Ascending aorta (tissue), 2 donors: Measurements from ENCODE around the gene PREX1. TPM values are rescaled to one million over a fixed set of nuclear protein-coding genes. Genes with fewer than 3 reads are reported as not detected.

Experiments
- DNase-seq, 2 donors: peaks; one replicate each; pipeline ENCODE4 v3.0.0-alpha.2; 2019; ENCODE audit warnings: low spot score in 2 of 2
- H3K27ac ChIP-seq, 2 donors: fragments of 200-600 bp; sonication (generic); one replicate each; pipeline ENCODE4 v1.5.1; 2016 to 2017; ENCODE audit warnings: mild to moderate bottlenecking in 1 of 2
- H3K27me3 ChIP-seq: fragments of 200-600 bp; sonication (generic); one replicate; pipeline ENCODE4 v1.5.1; 2017
- H3K36me3 ChIP-seq, 2 donors: fragments of 200-600 bp; sonication (generic); one replicate each; pipeline ENCODE4 v1.5.1; 2016
- H3K4me1 ChIP-seq, 2 donors: fragments of 200-600 bp; sonication (generic); one replicate each; pipeline ENCODE4 v1.5.1; 2016 to 2017; ENCODE audit warnings: mild to moderate bottlenecking in 1 of 2
- H3K4me3 ChIP-seq, 2 donors: fragments of 200-600 bp; sonication (generic); one replicate each; pipeline ENCODE4 v1.5.1; 2016 to 2017; ENCODE audit warnings: mild to moderate bottlenecking in 1 of 2
- H3K9me3 ChIP-seq, 2 donors: fragments of 200-600 bp; sonication (generic); one replicate each; pipeline ENCODE4 v1.5.1; 2016
- CTCF ChIP-seq, 3 experiments: fragments of 200-600 bp in 2 of 3; fragments of 450-650 bp in 1 of 3; sonication (generic) in 2 of 3; IDR thresholded peaks; one replicate each; pipeline ENCODE4 v1.5.1; 2016 to 2019; ENCODE audit warnings: antibody characterized with exemption in 3 of 3, mild to moderate bottlenecking in 1 of 3, moderate library complexity in 1 of 3
- intact Hi-C: fragments of 100-400 bp; cut with DNase I; formaldehyde crosslinking; loops from one replicate; pipeline ENCODE4 v1.15.1; 2023
- total RNA-seq: library from RNA; depleted of rRNA; stranded (reverse); fragments of >200 nt; gene quantifications from one replicate; pipeline ENCODE4 v1.1.0, GENCODE V29; 2016

PREX1 gene
- total RNA-seq, 1 donor from 2014 or later, result 75.4 TPM

DNA sequence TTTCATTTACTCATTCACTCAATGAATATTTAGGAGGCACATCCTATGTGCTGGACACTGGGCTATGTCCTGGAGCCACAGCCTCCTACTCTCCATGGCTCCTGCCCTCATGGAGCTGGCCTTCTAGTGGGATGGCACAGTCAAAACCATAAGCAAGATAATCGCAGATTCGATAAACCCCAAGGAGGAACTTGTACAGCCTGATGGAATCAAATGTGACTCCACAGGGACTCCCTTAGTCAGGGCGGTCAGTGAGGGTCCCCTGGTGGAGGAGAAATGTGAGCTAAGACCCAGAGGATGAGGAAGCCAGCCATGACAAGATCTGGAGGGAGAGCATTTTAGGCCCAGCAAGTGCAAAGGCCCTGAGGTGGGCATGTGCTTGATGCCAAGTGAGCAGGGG lies 211.9 kb downstream of the PREX1 start:
- no peaks in the 10 kb centered on the region for H3K36me3 ChIP-seq
- TF ChIP-seq CTCF (IDR thresholded peaks at IDR 0.05), result no peak
- H3K27ac ChIP-seq, result no peak overlapping the region
- peaks cover 5 to 9% of the 10 kb centered on the region in 2 donors for H3K4me1 ChIP-seq
- H3K4me3 ChIP-seq, result no peak overlapping the region
- no peaks in the 10 kb centered on the region for H3K27me3 ChIP-seq
- H3K9me3 ChIP-seq, result no peaks in the 10 kb centered on the region
- intact Hi-C loops, result no loop called here
- DNase-seq, result no peak

DNA sequence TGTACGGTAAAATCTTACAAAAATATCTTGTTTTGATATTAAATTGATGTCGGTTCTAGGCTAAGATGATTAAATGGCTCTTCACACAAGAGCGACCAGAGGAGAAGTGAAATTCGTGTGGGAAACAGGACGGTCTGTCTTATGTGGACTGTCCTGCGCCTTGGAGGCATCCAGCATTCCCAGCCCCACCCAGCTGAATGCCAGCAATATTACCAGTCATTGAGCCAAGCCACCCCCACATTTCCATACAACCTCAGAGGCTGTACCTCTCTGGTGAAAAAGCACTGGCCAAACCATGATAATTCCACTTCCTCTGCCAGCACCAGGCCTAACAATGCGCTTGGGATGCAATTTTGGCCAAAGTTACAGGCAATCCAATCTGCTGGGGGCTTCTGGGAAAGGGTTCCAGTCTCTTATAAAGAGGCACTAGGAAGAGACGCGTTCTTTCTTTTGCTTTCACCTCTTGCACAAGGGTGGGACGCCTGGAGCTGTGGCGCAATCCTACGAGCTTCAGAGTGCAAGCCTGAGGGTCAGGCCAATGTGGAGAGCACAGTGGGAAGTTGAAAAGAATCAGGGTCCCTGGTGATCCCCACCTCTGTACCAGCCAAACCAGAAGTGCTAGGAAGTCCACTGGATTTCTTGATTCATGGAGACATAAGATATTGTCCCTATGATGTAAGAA lies 213.1 kb downstream of the PREX1 start:
- intact Hi-C loops, result no loop called here
- H3K4me3 ChIP-seq, result no peak overlapping the region
- H3K27me3 ChIP-seq, result no peaks in the 10 kb centered on the region
- DNase-seq, result peak in 1 of 2 donors; percentile 41
- no peaks in the 10 kb centered on the region for H3K9me3 ChIP-seq
- H3K36me3 ChIP-seq, result no peaks in the 10 kb centered on the region
- TF ChIP-seq CTCF (IDR thresholded peaks at IDR 0.05), result no peak
- no peaks in the 10 kb centered on the region for H3K4me1 ChIP-seq
- no peak overlapping the region for H3K27ac ChIP-seq

- Histone ChIP-seq H3K27me3 (no peaks in the 10 kb centered on the region), H3K9me3 (no peaks in the 10 kb centered on the region), H3K27ac (no peak overlapping the region), H3K4me1 (no peaks in the 10 kb centered on the region), H3K36me3 (no peaks in the 10 kb centered on the region), H3K4me3 (no peak overlapping the region)
- intact Hi-C loops, result no loop called here
- no peak for TF ChIP-seq CTCF (IDR thresholded peaks at IDR 0.05)
- peak in 1 of 2 donors; percentile 43 for DNase-seq
Observed at GRCh38 chr20:48613926-48614325, 213.9 kb downstream of the PREX1 start.

- intact Hi-C loops, result no loop called here
- no peaks in the 10 kb centered on the region for H3K9me3 ChIP-seq
Observed at GRCh38 chr20:48612335-48612734, 215.5 kb downstream of the PREX1 start.

DNA sequence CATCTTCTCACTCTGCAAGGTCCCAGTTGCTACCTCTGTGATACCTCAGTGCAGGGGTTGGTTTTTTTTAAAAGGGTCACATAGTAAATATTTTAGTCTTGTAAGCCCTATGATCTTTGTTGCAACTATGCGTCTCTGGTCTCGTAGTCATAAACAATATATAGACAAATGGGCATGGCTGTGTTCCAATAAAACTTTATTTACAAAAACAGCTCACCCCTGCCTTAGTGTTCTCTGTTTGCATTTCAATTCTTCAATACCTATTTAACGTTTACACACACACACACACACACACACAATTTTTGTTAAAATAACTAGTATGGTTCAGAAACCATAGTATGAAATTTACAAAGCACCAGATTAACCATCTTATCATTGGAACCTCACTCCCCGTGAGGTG lies 216.8 kb downstream of the PREX1 start:
- no peak for TF ChIP-seq CTCF (IDR thresholded peaks at IDR 0.05)
- intact Hi-C loops, result no loop called here

More at GRCh38 chr20:48612335-48612734, 215.5 kb downstream of the PREX1 start:
- no peak overlapping the region for H3K4me3 ChIP-seq
- no peaks in the 10 kb centered on the region for H3K36me3 ChIP-seq
- no peak overlapping the region for H3K27ac ChIP-seq
- TF ChIP-seq CTCF (IDR thresholded peaks at IDR 0.05), result no peak
- H3K27me3 ChIP-seq, result no peaks in the 10 kb centered on the region
- no peaks in the 10 kb centered on the region for H3K4me1 ChIP-seq
- DNase-seq, result peak in 1 of 2 donors; percentile 19

More for the DNA sequence above, 216.8 kb downstream of the PREX1 start:
- no peaks in the 10 kb centered on the region for H3K36me3 ChIP-seq
- H3K27me3 ChIP-seq, result no peaks in the 10 kb centered on the region
- no peak overlapping the region for H3K27ac ChIP-seq
- no peaks in the 10 kb centered on the region for H3K4me1 ChIP-seq
- no peaks in the 10 kb centered on the region for H3K9me3 ChIP-seq
- H3K4me3 ChIP-seq, result no peak overlapping the region
- no peak for DNase-seq
